Measurements from ENCODE around the gene NLGN3.
A peak's percentile ranks its signal among the peaks of the same experiment; 100 is the strongest.

The NLGN3 gene

DNA sequence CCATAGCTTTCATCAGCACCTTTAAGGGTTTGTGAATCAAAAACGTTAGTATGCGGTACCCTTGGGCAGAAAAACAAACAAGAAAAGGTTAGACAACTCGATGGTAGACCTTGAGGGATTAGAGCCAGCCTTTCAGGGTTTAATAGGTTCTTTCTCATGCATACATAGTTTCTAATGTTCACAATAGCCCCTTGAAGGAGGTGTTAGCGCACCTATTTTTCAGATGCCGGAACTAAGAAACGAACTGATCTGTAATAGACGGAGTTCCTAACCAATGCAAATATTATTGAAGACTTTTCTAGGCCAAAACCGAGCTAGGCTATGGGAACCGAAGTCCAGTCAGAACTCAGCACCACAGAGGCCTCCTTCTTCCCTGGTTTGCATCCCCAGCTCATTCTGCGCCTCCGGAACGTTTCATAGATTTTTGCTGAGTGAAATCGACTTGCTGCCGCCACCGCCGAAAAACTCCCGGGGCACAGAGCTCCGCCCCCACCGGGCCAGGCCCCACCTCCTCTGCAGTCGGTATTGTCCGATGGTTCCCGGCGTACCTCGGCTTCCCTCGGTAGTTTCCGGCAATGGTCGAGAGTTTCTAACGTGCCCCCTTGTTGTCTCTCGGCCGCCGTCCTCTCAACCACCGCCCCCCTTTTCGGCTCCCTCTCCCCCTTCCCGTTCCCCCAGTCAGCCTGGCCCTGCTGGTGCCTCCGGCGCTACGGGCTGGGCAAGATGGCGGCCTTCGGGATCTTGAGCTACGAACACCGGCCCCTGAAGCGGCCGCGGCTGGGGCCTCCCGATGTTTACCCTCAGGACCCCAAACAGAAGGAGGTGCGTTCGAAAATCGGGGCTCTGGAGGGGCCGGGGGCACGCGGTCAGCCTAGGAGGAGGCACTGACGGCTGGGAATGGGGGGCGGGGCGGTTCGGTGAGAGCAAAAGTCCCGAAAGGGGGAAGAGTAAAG lies 26.3 kb upstream of the NLGN3 start, which contains the start of gene MED12:
Gene MED12 (plus strand): TSS at position 565 of the 953 bp plus-strand sequence. CDS start 159 bp downstream, at position 724.
- peak; percentile 78 for DNase-seq (ENCODE audit: low read depth)

DNA sequence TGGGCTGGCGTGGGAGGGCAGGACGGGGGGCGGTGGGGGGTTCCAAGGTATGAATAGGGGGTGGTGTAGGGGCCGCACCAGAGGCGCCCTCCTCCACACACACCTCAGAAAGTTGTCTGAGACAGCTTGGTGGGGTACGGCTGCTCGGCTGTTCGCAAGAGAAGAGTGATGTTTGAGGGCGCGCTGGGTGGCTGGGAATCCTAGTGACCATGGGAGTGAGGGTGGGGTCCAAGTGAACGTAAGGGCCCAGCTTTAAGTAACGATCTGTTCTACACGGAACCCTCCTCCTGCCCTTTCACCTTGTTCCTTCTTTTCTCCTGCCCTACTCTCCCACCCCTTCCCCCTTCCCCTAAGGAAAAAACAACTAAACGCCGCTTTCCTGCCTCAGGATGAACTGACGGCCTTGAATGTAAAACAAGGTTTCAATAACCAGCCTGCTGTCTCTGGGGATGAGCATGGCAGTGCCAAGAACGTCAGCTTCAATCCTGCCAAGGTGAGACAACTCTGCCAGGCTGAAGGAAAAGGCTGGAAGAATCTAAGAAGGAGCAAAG lies 25.6 kb upstream of the NLGN3 start:
- no peak for DNase-seq (ENCODE audit: low read depth)

DNA sequence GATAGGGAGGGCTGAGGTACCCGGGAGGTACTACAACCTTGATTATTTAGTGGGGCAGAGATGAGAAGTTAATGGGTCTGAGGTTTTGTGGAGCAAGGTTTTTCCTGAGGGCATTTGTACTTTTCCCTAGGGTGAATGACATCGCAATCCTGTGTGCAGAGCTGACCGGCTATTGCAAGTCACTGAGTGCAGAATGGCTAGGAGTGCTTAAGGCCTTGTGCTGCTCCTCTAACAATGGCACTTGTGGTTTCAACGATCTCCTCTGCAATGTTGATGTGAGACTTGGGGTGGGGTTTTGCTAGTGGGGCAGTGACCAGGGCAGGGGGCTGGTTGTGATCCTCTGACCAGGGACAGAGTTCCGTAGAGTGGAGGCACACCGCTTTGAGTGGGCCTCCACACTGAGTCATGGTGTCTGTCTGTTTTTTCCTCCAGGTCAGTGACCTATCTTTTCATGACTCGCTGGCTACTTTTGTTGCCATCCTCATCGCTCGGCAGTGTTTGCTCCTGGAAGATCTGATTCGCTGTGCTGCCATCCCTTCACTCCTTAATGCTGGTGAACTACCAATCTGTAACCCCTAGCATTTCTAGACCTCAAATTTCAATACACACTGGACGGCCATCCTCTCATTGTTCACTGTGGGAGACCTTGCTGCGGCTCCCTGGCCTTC lies 16.3 kb upstream of the NLGN3 start:
- DNase-seq (ENCODE audit: low read depth): no peak

DNA sequence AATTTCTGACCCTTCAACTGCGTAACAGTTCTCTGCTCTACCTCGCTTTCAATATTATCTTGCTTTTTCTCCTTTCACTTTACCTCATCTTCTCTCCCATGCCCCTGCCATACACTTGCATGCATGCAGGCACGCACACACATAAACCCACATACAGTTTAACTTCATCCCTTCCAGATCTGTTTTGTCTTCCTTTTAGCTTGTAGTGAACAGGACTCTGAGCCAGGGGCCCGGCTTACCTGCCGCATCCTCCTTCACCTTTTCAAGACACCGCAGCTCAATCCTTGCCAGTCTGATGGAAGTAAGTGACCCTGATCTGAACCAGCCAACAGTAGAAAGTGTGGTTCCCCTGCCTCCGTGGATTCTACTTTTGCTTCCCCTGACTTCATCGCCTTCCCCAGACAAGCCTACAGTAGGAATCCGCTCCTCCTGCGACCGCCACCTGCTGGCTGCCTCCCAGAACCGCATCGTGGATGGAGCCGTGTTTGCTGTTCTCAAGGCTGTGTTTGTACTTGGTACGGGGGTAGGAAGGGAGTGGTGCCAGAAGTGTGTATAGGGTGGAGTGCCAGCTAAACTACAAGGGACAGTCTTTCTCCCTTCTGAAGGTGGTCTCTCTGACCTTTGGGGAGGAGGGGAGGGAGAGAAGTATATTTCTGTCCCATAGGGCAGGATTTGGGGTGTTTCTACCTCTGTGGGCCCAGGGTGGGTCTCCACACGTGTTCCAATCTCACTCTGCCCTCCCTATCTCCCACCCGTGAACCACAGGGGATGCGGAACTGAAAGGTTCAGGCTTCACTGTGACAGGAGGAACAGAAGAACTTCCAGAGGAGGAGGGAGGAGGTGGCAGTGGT lies 15.5 kb upstream of the NLGN3 start:
- DNase-seq (ENCODE audit: low read depth): peak; percentile 57

DNA sequence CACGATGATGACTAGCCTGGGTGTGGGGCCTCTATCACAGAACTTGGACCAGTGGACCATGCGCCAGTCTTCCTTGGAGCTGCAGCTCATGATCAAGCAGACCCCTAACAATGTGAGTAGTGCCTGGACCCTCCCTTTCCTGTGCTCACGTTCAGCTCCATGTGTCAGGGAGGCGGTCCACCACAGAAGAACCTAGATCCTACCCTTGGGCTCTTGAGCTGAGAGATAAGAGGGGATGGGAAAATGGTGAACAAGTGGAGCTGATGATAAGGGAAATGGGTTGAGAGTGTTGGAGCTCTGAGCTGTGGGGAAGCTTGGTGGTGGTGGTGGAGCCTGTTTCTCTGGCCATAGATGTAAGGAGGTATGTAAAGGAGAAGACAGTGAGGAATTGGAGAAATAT lies 13.1 kb upstream of the NLGN3 start:
- no peak for DNase-seq (ENCODE audit: low read depth)

DNA sequence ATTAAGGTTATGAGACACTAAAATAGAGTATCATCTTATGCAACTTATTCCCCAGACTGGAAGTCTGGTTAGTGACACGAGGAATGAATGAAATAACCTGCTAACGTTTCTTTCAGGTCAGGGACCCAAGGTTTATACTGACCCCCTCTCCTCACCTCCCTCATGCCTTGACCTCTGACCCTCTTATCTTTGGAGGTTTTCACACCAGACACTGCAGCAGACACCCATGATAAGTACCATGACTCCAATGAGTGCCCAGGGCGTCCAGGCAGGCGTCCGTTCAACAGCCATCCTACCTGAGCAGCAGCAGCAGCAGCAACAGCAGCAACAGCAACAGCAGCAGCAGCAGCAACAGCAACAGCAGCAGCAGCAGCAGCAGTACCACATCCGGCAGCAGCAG lies 4.2 kb upstream of the NLGN3 start:
- DNase-seq (ENCODE audit: low read depth): no peak

DNA sequence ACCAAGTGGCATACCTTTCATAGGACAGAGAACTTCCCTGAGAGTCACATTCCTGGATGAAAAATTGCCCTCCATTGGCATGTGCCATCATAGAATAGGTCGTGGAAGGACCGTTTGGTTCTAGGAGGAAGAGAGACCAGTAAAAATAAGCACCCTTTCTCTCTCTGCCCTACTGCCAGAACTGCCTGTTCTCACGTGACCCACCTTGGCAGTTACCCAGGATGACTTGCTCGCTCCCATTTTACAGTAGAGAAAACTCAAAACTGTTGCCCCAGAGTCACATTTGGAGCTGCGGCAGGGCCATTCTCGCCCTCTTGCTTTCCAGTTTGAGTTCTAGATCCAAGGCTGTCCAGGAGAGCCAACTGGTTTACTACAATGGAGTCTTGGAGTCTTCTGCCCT lies 1.1 kb upstream of the NLGN3 start:
- no peak for DNase-seq (ENCODE audit: low read depth)

DNA sequence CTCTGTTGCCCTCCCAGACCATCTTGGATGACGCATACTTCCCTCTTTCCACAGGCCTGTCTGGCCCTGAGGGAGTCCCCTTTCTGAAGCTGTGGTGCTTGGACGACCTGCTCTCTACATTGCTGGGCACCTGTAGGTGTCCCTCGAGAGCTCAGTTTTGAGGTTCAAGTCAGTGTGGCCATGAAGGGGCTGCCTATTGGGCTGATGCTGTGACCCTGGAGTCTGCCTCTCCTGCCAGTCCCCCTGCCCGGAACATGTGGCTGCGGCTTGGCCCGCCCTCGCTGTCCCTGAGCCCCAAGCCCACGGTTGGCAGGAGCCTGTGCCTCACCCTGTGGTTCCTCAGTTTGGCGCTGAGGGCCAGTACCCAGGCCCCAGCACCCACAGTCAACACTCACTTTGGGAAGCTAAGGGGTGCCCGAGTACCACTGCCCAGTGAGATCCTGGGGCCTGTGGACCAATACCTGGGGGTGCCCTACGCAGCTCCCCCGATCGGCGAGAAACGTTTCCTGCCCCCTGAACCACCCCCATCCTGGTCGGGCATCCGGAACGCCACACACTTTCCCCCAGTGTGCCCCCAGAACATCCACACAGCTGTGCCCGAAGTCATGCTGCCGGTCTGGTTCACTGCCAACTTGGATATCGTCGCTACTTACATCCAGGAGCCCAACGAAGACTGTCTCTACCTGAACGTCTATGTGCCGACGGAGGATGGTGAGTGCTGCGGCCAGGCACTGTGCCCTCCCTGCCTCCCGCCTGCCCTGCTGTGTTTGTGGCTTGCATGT lies 3.0 kb downstream of the NLGN3 start:
- DNase-seq (ENCODE audit: low read depth): no peak

DNA sequence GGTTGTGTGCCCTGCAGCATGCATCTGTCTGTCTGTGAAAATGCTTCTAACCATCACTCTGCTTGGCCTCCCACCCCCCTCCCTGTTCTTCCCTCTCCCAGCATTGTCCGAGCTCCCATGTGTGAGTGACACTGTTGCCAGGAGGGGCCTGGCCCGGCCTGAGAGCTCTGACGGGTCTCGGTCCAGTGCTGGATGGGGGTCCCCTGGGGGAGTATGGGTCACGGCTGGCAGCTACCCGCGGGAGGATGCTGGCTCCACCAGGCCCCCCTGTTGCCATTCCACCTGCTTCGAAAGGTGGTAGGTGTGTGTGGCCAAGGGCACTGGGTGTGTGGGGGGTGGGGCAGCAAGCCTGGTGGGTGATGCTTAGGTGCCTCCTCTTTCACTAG lies 3.6 kb downstream of the NLGN3 start:
- no peak for DNase-seq (ENCODE audit: low read depth)

DNA sequence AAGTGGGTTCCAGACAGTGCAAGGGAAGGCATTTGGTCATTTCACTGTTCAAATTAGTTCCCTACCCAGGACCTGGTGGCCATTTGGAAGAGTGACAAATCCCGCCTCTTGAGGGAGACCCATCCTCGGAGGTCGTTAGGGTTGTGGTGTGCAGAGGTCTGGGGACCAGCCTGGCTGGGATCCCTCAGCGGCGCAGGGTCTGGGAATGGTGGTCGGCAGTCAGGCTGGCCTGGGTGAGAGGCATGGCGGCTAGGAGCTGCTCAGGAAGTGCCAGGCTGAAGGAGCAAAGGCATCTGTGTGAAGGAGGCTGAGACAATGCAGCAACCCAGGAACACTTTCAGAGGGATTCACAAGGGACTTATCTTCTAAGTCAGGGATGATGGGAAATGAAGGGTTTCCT lies 6.7 kb downstream of the NLGN3 start:
- DNase-seq (ENCODE audit: low read depth): no peak

DNA sequence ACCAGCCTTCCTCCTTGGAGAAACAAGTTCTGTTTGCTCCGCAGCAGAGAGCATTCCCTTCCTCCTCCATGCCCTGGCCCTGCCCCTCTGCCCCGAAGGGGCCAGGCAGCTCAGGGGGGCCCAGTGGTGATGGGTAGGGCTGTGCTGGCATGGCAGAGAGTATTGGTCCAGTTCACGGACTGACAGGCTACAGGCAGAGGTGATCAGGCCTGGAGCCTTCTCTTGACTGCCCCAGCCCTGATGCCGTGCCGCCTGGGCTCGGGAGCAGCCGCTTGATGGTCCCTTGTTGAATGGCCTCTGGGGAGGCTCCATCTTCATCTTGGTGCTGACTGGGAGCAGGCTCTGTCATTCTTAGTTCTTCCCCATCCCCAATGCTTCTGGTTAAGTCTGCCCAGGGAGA lies 9.6 kb downstream of the NLGN3 start:
- no peak for DNase-seq (ENCODE audit: low read depth)

DNA sequence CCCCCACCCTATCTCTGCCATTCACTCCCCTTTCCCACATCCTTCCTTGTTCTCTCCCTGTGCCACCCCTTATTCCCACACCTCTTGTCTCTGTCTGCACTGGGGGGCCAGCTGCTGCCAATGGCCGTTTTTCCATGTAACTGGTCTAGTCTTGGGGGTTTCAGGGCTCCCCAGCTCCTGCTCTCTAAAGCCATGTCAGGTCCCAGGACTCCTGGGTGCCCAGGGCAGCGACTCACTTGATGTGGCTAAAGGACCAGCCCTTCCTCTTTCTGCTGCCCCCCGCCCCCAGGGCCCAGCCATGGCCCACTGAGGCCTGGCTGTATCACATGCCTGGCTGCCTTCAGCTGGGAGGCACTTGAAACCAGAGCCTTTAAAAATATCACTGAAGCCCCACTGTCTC lies 10.0 kb downstream of the NLGN3 start:
- no peak for DNase-seq (ENCODE audit: low read depth)

DNA sequence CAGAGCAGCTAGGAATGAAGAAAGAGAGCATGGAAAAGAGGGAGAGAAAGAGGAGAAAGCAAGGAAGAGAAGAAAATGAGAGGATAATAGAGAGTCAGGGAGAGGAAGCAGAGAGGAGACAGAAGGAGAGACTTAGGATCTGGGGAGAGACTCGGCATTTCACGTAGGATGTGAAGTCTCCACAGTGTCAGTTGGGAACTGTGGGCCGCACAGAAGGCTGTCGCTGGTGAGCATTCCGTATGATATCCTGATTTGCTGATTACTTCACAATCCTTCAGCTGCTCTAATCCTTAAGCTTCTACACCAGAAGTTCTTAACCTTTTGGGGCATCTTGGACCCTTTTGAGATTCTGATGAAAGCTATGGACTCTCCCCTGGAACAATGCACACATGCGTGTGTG lies 14.0 kb downstream of the NLGN3 start:
- DNase-seq (ENCODE audit: low read depth): no peak

DNA sequence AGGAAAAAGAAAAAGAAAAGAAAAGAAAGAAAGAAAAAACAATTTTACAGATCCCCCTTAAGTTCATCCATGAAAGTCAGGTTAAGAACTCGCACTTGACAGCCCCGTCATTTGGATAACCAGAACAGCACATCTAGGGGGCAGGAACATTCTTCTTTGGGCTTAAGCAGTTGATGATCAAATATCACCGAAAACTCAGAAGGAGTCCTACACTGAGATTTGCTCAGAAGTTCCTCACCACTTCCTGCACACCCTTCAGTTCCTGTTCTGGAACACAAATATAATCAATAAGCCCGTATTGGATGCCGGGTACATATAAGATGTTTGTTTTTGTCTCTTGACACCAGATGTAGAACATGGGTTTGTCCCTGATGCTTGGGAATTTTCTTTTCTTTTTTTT lies 14.7 kb downstream of the NLGN3 start:
- DNase-seq (ENCODE audit: low read depth): no peak

DNA sequence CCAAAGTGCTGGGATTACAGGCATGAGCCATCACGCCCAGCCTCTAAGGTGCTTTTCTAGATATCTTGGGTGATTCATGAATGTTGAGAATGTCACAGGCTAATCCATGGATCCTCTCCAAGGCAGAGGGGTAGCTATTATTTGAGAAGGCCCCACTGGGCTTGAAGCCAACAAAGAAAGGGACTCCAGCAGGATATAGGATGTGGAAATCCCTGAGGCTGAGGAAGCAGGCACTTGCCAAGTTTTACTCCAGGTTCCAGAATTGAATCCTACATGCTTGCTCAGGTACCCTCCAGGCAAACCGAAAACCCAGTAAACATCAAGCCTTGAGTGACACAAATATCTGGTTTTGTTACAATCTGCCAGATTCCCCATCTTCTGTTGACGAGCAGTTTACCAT lies 15.8 kb downstream of the NLGN3 start:
- DNase-seq (ENCODE audit: low read depth): no peak

DNA sequence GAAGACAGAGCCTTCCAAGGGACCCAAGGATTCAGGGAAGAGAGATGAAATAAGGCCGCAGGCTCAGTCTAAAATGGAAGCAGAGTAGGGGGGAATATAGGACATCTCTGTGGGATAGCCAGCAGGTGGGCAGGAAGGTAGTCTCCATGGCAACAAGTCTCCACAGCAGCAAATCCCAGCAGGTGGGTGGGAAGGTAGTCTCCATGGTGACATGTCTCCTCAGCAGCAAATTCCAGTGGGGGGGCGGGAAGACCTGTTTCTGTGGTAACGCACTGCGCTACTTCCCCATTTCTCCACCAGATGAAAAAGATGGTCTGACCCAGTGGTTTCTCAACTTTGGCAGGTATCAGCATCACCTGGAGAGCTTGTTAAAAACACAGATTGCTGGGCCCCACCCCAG lies 18.3 kb downstream of the NLGN3 start:
- DNase-seq (ENCODE audit: low read depth): no peak

DNA sequence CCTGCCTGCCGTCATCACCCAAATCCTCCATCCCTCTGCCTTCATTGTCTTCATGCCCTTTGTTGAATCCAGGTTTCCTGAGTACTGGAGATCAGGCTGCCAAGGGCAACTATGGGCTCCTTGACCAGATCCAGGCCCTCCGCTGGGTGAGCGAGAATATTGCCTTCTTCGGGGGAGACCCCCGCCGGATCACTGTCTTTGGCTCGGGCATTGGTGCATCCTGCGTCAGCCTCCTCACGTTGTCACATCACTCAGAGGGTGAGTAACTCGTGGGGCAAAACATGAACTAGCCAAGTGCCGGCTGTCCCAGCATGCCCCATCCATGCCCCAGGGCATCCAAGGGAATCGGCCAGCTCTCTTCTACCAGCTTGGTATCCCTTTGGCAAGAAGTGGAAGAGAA lies 19.4 kb downstream of the NLGN3 start:
- DNase-seq (ENCODE audit: low read depth): no peak

DNA sequence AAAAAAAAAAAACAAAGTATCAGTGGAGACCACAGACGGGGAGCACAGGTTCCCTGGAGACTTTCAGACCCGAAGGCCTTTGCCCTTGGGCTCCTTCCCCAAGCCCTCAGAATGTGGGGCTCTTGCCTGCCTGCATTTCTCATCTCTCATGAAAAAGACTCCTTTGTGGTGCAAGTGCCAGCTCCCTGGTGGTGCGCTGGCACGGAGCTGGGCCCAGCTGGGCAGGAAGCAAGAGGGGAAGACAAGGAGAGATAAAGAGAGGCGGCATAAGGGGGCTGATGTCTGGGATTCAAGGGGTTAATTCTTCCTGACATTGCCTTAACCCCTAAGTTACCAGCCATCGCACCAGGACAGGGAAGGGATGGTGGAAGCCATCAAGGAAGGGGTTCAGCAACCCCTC lies 21.8 kb downstream of the NLGN3 start:
- DNase-seq (ENCODE audit: low read depth): no peak

DNA sequence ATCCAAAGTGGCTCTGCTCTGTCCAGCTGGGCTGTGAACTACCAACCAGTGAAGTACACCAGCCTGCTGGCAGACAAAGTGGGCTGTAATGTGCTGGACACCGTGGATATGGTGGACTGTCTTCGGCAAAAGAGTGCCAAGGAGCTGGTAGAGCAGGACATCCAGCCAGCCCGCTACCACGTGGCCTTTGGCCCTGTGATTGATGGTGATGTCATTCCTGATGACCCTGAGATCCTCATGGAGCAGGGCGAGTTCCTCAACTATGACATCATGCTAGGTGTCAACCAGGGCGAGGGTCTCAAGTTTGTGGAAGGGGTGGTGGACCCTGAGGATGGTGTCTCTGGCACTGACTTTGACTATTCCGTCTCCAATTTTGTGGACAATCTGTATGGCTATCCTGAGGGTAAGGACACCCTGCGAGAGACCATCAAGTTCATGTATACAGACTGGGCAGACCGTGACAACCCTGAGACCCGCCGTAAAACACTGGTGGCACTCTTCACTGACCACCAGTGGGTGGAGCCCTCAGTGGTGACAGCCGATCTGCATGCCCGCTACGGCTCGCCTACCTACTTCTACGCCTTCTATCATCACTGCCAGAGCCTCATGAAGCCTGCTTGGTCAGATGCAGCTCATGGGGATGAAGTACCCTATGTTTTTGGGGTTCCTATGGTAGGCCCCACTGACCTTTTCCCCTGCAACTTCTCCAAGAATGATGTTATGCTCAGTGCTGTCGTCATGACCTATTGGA lies 22.6 kb downstream of the NLGN3 start:
- no peak for DNase-seq (ENCODE audit: low read depth)

DNA sequence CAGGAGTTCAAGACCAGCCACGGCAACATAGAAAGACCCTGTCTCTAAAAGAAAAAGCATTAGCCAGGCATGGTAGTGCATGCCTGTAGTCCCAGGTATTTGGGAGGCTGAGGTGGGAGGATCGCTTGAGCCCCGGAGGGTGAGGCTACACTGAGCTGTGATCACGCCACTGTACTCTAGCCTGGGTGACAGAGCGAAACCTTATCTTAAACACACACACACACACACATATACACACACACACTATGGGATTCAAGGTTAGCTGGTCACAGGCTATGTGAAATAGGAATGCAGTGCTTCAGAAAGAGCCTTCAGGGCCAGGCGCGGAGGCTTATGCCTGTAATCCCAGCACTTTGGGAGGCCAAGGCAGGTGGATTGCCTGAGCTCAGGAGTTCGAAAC lies 23.5 kb downstream of the NLGN3 start:
- no peak for DNase-seq (ENCODE audit: low read depth)

DNA sequence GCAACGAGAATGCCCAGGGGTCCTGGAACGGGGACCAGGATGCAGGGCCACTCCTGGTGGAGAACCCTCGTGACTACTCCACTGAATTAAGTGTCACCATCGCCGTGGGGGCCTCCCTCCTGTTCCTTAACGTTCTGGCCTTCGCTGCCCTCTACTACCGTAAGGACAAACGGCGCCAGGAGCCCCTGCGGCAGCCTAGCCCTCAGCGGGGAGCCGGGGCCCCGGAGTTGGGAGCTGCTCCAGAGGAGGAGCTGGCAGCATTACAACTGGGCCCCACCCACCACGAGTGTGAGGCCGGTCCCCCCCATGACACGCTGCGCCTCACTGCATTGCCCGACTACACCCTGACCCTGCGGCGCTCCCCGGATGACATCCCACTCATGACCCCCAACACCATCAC lies 24.9 kb downstream of the NLGN3 start:
- DNase-seq (ENCODE audit: low read depth): no peak

Data from activated T-cell treated with anti-CD3 and anti-CD28 coated beads for 48 hours (primary cell).